Suprapubic skin (tissue), 3 donors: Measurements from ENCODE around the gene CLASP1.

ENCODE experiments used
- CTCF ChIP-seq, 2 donors: fragments of 200-600 bp in 1 of 2; fragments of 450-650 bp in 1 of 2; sonication (generic) in 1 of 2; IDR thresholded peaks; one replicate each; pipeline ENCODE4 v1.5.1; 2016 to 2019; ENCODE audit warnings: antibody characterized with exemption in 2 of 2, mild to moderate bottlenecking in 1 of 2, moderate library complexity in 1 of 2
- POLR2AphosphoS5 ChIP-seq, 3 donors: sonication (generic); formaldehyde crosslinking; IDR thresholded peaks; one replicate each; pipeline ENCODE4 v1.6.1; 2017; ENCODE audit warnings: antibody characterized with exemption in 3 of 3

- no peak for TF ChIP-seq POLR2AphosphoS5 (IDR thresholded peaks at IDR 0.05)
- TF ChIP-seq CTCF (IDR thresholded peaks at IDR 0.05) = no peak
Observed at GRCh38 chr2:121359170-121359569, 290.1 kb downstream of the CLASP1 start.
